ENCODE measurements around the gene LLGL2. TPM values are rescaled to one million over a fixed set of nuclear protein-coding genes. Genes with fewer than 3 reads are reported as not detected.

The LLGL2 gene
- total RNA-seq, 1 donor from 2014 or later, result 44.5 TPM

GRCh38 chr17:75557075-75557851, 31.8 kb downstream of the LLGL2 start:
- FAIRE-seq, result no peak
- TF ChIP-seq, protein P1, sequence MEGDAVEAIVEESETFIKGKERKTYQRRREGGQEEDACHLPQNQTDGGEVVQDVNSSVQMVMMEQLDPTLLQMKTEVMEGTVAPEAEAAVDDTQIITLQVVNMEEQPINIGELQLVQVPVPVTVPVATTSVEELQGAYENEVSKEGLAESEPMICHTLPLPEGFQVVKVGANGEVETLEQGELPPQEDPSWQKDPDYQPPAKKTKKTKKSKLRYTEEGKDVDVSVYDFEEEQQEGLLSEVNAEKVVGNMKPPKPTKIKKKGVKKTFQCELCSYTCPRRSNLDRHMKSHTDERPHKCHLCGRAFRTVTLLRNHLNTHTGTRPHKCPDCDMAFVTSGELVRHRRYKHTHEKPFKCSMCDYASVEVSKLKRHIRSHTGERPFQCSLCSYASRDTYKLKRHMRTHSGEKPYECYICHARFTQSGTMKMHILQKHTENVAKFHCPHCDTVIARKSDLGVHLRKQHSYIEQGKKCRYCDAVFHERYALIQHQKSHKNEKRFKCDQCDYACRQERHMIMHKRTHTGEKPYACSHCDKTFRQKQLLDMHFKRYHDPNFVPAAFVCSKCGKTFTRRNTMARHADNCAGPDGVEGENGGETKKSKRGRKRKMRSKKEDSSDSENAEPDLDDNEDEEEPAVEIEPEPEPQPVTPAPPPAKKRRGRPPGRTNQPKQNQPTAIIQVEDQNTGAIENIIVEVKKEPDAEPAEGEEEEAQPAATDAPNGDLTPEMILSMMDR (IDR thresholded peaks at IDR 0.05; ENCODE audit: insufficient read depth, low read length, severe bottlenecking), result no peak
- no peak overlapping the region for H3K4me3 ChIP-seq (ENCODE audit: low read depth, low read length)
- H3K36me3 ChIP-seq (ENCODE audit: control insufficient read depth, insufficient read depth, low read length), result peaks cover 4% of the 10 kb centered on the region
- H3K27me3 ChIP-seq (ENCODE audit: control insufficient read depth, insufficient read depth, low read length), result no peaks in the 10 kb centered on the region
- peak; percentile 4 for DNase-seq (ENCODE audit: low read depth)

- Histone ChIP-seq H3K36me3 (ENCODE audit: control insufficient read depth, insufficient read depth, low read length) (peaks cover 7% of the 10 kb centered on the region), H3K4me3 (ENCODE audit: low read depth, low read length) (no peak overlapping the region), H3K27me3 (ENCODE audit: control insufficient read depth, insufficient read depth, low read length) (no peaks in the 10 kb centered on the region)
- no peak for DNase-seq (ENCODE audit: low read depth)
- TF ChIP-seq, protein P1 (IDR thresholded peaks at IDR 0.05; ENCODE audit: insufficient read depth, low read length, severe bottlenecking), result no peak
- FAIRE-seq, result no peak
These were observed 32.6 kb downstream of the LLGL2 start for GRCh38 chr17:75557852-75558665.

DNA sequence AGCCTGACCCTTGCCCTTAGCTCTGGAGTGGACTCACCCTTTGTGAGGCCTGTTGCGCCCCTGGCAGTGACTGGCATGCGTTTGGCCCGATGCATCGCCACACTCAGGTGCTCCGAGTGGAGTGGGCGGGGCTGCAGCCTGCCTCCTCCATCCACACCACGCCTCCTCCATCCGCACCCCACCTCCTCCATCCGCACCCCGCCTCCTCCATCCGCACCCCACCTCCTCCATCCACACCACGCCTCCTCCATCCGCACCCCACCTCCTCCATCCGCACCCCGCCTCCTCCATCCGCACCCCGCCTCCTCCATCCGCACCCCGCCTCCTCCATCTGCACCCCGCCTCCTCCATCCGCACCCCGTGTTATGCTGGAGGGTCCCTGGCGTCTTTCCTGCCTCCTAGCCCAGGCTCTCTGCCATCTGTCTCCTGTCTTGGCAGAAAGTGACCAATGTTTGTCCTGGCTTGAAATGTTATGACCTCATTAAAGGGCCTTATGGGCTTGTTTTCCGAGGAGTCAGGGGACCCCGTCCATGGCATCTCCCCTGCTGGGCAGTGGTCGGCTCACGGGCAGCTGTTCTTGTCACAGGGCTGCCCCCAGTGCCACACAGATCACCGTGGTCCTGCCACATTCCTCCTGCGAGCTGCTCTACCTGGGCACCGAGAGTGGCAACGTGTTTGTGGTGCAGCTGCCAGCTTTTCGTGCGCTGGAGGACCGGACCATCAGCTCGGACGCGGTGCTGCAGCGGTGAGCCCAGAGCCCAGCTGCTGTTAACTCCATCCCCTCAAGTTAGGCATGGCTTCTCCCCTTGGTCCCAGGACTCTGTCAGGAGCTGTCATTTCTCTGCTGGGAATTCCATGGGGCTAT, 33.4 kb downstream of the LLGL2 start:
- TF ChIP-seq, protein P1 (IDR thresholded peaks at IDR 0.05; ENCODE audit: insufficient read depth, low read length, severe bottlenecking), result no peak
- peaks cover 10% of the 10 kb centered on the region for H3K36me3 ChIP-seq (ENCODE audit: control insufficient read depth, insufficient read depth, low read length)
- H3K27me3 ChIP-seq (ENCODE audit: control insufficient read depth, insufficient read depth, low read length), result no peaks in the 10 kb centered on the region
- no peak for FAIRE-seq
- DNase-seq (ENCODE audit: low read depth), result no peak
- H3K4me3 ChIP-seq (ENCODE audit: low read depth, low read length), result no peak overlapping the region

DNA sequence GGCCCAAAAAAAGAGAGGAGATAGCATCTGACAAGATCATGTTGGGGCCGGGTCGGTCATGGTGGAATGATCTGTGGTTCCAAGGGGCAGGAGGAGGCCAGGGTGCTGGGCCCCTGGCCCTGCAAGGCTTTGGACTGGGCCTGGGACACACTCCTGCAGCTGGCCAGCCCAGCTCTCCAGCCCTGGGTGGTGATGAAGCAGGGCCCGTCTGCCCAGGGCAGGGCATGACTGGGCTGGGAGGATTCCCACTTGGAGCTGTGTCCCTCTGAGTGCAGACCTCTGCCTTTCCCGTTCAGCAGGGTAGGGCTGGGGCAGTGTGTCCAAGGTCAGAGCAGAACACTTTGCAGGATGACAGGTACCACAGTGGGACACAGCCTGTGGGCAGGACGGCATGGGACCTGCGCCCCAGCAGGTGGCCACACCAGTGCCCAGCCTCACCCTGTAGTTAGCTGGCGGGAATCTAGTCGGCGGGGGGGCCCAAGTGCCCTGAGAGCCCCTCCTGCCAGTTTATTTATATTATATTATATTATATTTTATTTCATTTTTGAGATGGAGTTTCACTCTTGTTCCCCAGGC, 34.5 kb downstream of the LLGL2 start:
- TF ChIP-seq, protein P1 (IDR thresholded peaks at IDR 0.05; ENCODE audit: insufficient read depth, low read length, severe bottlenecking), result no peak
- no peak overlapping the region for H3K4me3 ChIP-seq (ENCODE audit: low read depth, low read length)
- H3K27me3 ChIP-seq (ENCODE audit: control insufficient read depth, insufficient read depth, low read length), result no peaks in the 10 kb centered on the region
- DNase-seq (ENCODE audit: low read depth) (no peak), FAIRE-seq (no peak)
- peaks cover 13% of the 10 kb centered on the region for H3K36me3 ChIP-seq (ENCODE audit: control insufficient read depth, insufficient read depth, low read length)

DNA sequence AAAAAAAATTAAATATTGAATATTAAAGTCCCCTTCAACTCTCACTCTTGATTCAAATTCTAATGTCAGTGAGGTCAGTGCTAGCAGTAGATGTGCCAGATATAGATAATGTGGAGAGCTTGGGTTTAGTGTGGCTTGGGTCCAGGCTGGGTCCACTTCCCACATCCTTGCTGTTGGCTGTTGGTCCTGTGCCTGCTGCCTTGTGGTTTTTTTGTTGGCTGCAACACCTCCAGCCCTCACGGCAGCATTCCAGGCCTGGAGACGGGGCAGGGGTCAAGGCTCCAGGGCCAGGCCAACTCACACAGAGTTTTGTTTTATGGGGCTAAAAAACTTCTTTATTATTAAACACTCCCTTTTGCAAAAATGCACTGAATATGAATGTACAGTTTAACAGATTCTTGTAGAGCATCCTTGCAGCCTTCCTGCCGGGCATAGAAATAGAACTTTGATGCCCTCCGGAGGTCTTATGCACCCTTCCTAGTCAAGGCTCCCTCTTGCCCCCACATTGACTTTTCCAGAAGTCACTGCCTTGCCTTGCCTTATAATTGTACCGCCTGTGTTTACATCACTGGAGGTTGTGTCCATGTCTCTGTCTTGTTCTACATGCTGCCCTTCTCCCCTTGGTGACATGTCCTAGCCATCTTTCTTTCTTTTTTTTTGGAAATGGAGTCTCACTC, 36.6 kb downstream of the LLGL2 start:
- no peak for FAIRE-seq
- Histone ChIP-seq H3K36me3 (ENCODE audit: control insufficient read depth, insufficient read depth, low read length) (peaks cover 13% of the 10 kb centered on the region), H3K27me3 (ENCODE audit: control insufficient read depth, insufficient read depth, low read length) (no peaks in the 10 kb centered on the region), H3K4me3 (ENCODE audit: low read depth, low read length) (no peak overlapping the region)
- TF ChIP-seq, protein P1 (IDR thresholded peaks at IDR 0.05; ENCODE audit: insufficient read depth, low read length, severe bottlenecking), result no peak
- DNase-seq (ENCODE audit: low read depth), result no peak
